ENCODE results near the gene PAK4. TPM values are rescaled to one million over a fixed set of nuclear protein-coding genes. Genes with fewer than 3 reads are reported as not detected.

PAK4 gene
- total and polyA plus RNA-seq, 9 of the 15 experiments (the other 6 are each of a cell fraction or from before 2014, with no cell fraction given) = 0.21 to 33.5 (median 5.8) TPM

- TF ChIP-seq, protein P1, sequence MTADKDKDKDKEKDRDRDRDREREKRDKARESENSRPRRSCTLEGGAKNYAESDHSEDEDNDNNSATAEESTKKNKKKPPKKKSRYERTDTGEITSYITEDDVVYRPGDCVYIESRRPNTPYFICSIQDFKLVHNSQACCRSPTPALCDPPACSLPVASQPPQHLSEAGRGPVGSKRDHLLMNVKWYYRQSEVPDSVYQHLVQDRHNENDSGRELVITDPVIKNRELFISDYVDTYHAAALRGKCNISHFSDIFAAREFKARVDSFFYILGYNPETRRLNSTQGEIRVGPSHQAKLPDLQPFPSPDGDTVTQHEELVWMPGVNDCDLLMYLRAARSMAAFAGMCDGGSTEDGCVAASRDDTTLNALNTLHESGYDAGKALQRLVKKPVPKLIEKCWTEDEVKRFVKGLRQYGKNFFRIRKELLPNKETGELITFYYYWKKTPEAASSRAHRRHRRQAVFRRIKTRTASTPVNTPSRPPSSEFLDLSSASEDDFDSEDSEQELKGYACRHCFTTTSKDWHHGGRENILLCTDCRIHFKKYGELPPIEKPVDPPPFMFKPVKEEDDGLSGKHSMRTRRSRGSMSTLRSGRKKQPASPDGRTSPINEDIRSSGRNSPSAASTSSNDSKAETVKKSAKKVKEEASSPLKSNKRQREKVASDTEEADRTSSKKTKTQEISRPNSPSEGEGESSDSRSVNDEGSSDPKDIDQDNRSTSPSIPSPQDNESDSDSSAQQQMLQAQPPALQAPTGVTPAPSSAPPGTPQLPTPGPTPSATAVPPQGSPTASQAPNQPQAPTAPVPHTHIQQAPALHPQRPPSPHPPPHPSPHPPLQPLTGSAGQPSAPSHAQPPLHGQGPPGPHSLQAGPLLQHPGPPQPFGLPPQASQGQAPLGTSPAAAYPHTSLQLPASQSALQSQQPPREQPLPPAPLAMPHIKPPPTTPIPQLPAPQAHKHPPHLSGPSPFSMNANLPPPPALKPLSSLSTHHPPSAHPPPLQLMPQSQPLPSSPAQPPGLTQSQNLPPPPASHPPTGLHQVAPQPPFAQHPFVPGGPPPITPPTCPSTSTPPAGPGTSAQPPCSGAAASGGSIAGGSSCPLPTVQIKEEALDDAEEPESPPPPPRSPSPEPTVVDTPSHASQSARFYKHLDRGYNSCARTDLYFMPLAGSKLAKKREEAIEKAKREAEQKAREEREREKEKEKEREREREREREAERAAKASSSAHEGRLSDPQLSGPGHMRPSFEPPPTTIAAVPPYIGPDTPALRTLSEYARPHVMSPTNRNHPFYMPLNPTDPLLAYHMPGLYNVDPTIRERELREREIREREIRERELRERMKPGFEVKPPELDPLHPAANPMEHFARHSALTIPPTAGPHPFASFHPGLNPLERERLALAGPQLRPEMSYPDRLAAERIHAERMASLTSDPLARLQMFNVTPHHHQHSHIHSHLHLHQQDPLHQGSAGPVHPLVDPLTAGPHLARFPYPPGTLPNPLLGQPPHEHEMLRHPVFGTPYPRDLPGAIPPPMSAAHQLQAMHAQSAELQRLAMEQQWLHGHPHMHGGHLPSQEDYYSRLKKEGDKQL (CRISPR knock-in tag; IDR thresholded peaks at IDR 0.05; ENCODE audit: borderline replicate concordance) = no peak
- TF ChIP-seq RBM25 (IDR thresholded peaks at IDR 0.05; ENCODE audit: low read depth, low read length, severe bottlenecking) = peak; percentile 84
These were observed 13.2 kb upstream of the PAK4 start (continued) for GRCh38 chr19:39112338-39112890.

- BruUV-seq (replicated peaks) = no TSS peak
These were observed 12.4 kb upstream of the PAK4 start for GRCh38 chr19:39113199-39113598.

More at GRCh38 chr19:39113199-39113598, 12.4 kb upstream of the PAK4 start:
- no peak overlapping the region for H3K4me3 ChIP-seq
- H3K9ac ChIP-seq (ENCODE audit: insufficient read depth in 1 of 2, low read depth in 2 of 2, low read length in 2 of 2) = no peak overlapping the region
- TF ChIP-seq ATF6 (CRISPR knock-in tag; IDR thresholded peaks at IDR 0.05) = no peak
- TF ChIP-seq ZNF140 (CRISPR knock-in tag; IDR thresholded peaks at IDR 0.05) = no peak
- no peak for TF ChIP-seq RBFOX2 (IDR thresholded peaks at IDR 0.05; ENCODE audit: low read depth, low read length)
- no peak for TF ChIP-seq CBX8 (IDR thresholded peaks at IDR 0.05; ENCODE audit: borderline replicate concordance, extremely low read depth, low read depth, low read length, poor library complexity, severe bottlenecking)
- TF ChIP-seq E2F3 (CRISPR knock-in tag; IDR thresholded peaks at IDR 0.05) = no peak
- H3K36me3 ChIP-seq (ENCODE audit: control insufficient read depth, insufficient read depth, low read length) = no peaks in the 10 kb centered on the region
- H3K27me3 ChIP-seq (ENCODE audit: control insufficient read depth in 2 of 2, insufficient read depth in 2 of 2, low read length in 2 of 2) = peaks cover 6 to 31% of the 10 kb centered on the region in 2 experiments; a peak in 2 of 5 replicates
- H3K79me2 ChIP-seq (ENCODE audit: control insufficient read depth, insufficient read depth, low read length) = no peaks in the 10 kb centered on the region
- no peak overlapping the region for H3K4me2 ChIP-seq (ENCODE audit: insufficient read depth, low read length)
- H3K27ac ChIP-seq (ENCODE audit: extremely low read depth, low read depth, low read length) = no peak overlapping the region
- H4K20me1 ChIP-seq (replicated peaks; ENCODE audit: control insufficient read depth, insufficient read depth, low read length) = no peaks in the 10 kb centered on the region
- peak in 1 of 4 experiments; percentile 2 for DNase-seq (ENCODE audit: extremely low read depth in 1 of 4, low spot score in 3 of 4)
- peaks cover 0 to 18% of the 10 kb centered on the region in 2 experiments; a peak in 3 of 5 replicates for H3K4me1 ChIP-seq (replicated peaks in 1 of 2; ENCODE audit: control insufficient read depth in 2 of 2, insufficient read depth in 2 of 2, low read length in 2 of 2)
- FAIRE-seq = no peak
- WGBS (ENCODE audit: insufficient coverage, low coverage, missing lambda C conversion rate) = 8% methylated on average over 10 of the region's 10 CpGs
- in situ Hi-C loops (cut with MboI) (loop anchor here (10.0 kb wide), 1 partner anchor 148 kb away; no protein-coding TSS in a partner anchor), intact Hi-C loops (cut with micrococcal nuclease) (no loop called here)
- ChIA-PET POLR2A (no interaction called here), CTCF (ENCODE audit: low intra/inter-chr PET ratio) (no interaction called here)
- ATAC-seq = no peak
- no peak overlapping the region for H2AFZ ChIP-seq (ENCODE audit: low read depth, low read length)
- H3K9me1 ChIP-seq (ENCODE audit: control insufficient read depth, insufficient read depth, low read length) = no peaks in the 10 kb centered on the region
- H3K9me3 ChIP-seq (replicated peaks; ENCODE audit: control insufficient read depth, insufficient read depth, low read depth, low read length) = no peaks in the 10 kb centered on the region
